ENCODE data around the gene ZBTB11. TPM values are rescaled to one million over a fixed set of nuclear protein-coding genes. Genes with fewer than 3 reads are reported as not detected.

ZBTB11 gene
- total and polyA plus RNA-seq, 9 of the 15 experiments (the other 6 are each of a cell fraction or from before 2014, with no cell fraction given), result 6.2 to 31.9 (median 21.4) TPM

GRCh38 chr3:101674518-101674917 is 2.4 kb downstream of the ZBTB11 start:
- intact Hi-C loops (cut with micrococcal nuclease) (no loop called here), in situ Hi-C loops (cut with MboI) (no loop called here)
- H3K27ac ChIP-seq (ENCODE audit: extremely low read depth, low read depth, low read length), result peak overlapping the region; percentile 67
- H3K9me1 ChIP-seq (ENCODE audit: control insufficient read depth, insufficient read depth, low read length), result no peaks in the 10 kb centered on the region
- no TSS peak for BruUV-seq (replicated peaks)
- peak overlapping the region; percentile 90 for H3K4me2 ChIP-seq (ENCODE audit: insufficient read depth, low read length)
- ChIA-PET CTCF (ENCODE audit: low intra/inter-chr PET ratio) (no interaction called here), POLR2A (interaction anchor here (1.3 to 4.6 kb wide), 3 partner anchors 11 to 36 kb away, joined by 3 to 70 read pairs (median 6); partner anchors contain the start of gene RPL24)
- FAIRE-seq (no peak), ATAC-seq (no peak), DNase-seq (ENCODE audit: extremely low read depth in 1 of 4, low spot score in 3 of 4) (no peak)
- H3K9me3 ChIP-seq (replicated peaks; ENCODE audit: control insufficient read depth, insufficient read depth, low read depth, low read length), result no peaks in the 10 kb centered on the region
- peak overlapping the region; percentile 79 for H3K4me3 ChIP-seq
- no peak overlapping the region for H2AFZ ChIP-seq (ENCODE audit: low read depth, low read length)
- H3K9ac ChIP-seq (ENCODE audit: insufficient read depth in 1 of 2, low read depth in 2 of 2, low read length in 2 of 2), result peak overlapping the region; percentile 72 to 78; a peak in 3 of 4 replicates
- H3K36me3 ChIP-seq (ENCODE audit: control insufficient read depth, insufficient read depth, low read length), result peaks cover 31% of the 10 kb centered on the region; the same call in 2 of the 3 replicates
- H3K79me2 ChIP-seq (ENCODE audit: control insufficient read depth, insufficient read depth, low read length), result peaks cover 77% of the 10 kb centered on the region
- WGBS (ENCODE audit: insufficient coverage, low coverage, missing lambda C conversion rate), result 3% methylated on average over 9 of the region's 9 CpGs
- no peak for TF ChIP-seq USF2 (CRISPR knock-in tag; IDR thresholded peaks at IDR 0.05)
- TF ChIP-seq GTF3C2 (IDR thresholded peaks at IDR 0.05; ENCODE audit: borderline replicate concordance, extremely low read depth, insufficient read length), result peak; percentile 9
- peaks cover 6 to 14% of the 10 kb centered on the region in 2 experiments; a peak in 4 of 5 replicates for H3K4me1 ChIP-seq (replicated peaks in 1 of 2; ENCODE audit: control insufficient read depth in 2 of 2, insufficient read depth in 2 of 2, low read length in 2 of 2)
- H3K27me3 ChIP-seq (ENCODE audit: control insufficient read depth in 2 of 2, insufficient read depth in 2 of 2, low read length in 2 of 2), result no peaks in the 10 kb centered on the region
- no peaks in the 10 kb centered on the region for H4K20me1 ChIP-seq (replicated peaks; ENCODE audit: control insufficient read depth, insufficient read depth, low read length)

All from K562 (cell line).